ENCODE data around the gene UGT2B7.
"Not testable (repeated sequence)": the region's sequence is repeated elsewhere in the genome, so short reads cannot be mapped to it uniquely, and the experiment has no call there.

UGT2B7 gene

GRCh38 chr4:69096111-69096656 lies at the start of gene UGT2B7:
Gene UGT2B7 (plus strand): TSS chr4:69096474. CDS start chr4:69096521, 47 bp downstream.
- no peak for DNase-seq

- no peak for DNase-seq
Observed at GRCh38 chr4:69049860-69050259, 46.4 kb upstream of the UGT2B7 start.

- DNase-seq, result not testable (repeated sequence)
Observed at GRCh38 chr4:69050853-69051575, 45.3 kb upstream of the UGT2B7 start.

GRCh38 chr4:69051576-69051943 lies 44.7 kb upstream of the UGT2B7 start:
- no peak for DNase-seq

- DNase-seq, result not testable (repeated sequence)
Observed at GRCh38 chr4:69053309-69053885, 42.9 kb upstream of the UGT2B7 start.

DNA sequence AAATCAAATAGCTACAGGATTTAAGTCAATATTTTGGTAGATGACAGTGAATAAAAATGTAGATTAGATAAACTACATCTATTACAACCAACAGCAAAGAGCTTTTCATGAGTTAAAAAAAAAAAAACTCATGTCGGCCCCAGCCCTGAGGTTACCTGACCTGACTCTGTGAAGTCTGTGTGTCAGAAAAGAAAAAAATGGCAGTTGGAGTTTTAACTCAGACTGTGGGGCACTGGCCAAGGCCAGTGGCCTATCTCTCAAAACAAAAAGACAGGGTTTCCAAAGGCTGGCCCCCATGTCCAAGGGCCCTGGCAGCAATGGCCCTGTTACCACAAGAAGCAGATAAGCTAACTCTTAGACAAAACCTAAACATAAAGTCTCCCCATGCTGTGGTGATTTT lies 42.2 kb upstream of the UGT2B7 start:
- not testable (repeated sequence) for DNase-seq

- no peak for DNase-seq
Observed at GRCh38 chr4:69054578-69055200, 41.6 kb upstream of the UGT2B7 start.

DNA sequence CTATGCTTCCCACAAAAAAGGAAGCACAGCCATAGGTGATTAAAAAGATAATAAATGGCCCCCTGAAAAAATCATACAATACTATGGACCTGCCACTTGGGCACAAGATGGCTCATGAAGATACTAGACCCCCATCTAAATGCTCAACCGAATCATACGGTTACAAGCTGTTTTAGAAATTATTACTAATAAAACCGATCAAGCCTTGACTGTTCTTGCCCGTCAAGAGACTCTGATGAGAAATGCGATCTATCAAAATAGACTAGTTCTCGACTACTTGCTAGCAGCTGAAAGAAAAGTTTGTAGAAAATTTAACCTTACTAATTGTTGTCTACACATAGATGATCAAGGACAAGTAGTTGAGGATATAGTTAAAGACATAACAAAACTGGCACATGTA lies 40.1 kb upstream of the UGT2B7 start:
- no peak for DNase-seq

DNA sequence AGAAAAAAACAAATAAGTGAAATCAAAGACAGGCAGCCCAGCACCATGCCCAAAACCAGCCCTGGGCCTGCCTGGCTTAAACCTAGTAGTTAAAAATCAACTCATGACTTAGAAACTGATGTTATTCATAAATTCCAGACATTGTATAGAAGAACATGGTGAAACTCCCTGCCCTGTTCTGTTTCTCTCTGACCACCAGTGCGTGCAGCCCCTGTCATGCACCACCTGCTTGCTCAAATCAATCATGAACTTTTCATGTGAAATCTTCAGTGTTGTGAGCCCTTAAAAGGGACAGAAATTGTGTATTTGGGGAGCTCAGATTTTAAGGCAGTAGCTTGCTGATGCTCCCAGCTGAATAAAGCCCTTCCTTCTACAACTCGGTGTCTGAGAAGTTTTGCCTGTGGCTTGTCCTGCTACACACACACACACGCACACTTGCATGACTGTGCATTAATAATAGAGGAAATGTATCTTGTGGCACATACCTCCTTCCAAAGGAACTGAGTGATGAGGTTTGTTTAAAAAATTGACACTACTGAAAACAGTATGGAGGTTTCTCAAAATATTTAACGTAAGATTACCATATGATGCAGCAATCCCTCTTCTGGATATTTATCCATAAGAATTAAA lies 39.2 kb upstream of the UGT2B7 start:
- no peak for DNase-seq

- DNase-seq, result no peak
Observed at GRCh38 chr4:69057620-69058409, 38.5 kb upstream of the UGT2B7 start.

- no peak for DNase-seq
Observed at GRCh38 chr4:69058410-69059059, 37.7 kb upstream of the UGT2B7 start.

- no peak for DNase-seq
Observed at GRCh38 chr4:69060651-69061308, 35.5 kb upstream of the UGT2B7 start.

DNA sequence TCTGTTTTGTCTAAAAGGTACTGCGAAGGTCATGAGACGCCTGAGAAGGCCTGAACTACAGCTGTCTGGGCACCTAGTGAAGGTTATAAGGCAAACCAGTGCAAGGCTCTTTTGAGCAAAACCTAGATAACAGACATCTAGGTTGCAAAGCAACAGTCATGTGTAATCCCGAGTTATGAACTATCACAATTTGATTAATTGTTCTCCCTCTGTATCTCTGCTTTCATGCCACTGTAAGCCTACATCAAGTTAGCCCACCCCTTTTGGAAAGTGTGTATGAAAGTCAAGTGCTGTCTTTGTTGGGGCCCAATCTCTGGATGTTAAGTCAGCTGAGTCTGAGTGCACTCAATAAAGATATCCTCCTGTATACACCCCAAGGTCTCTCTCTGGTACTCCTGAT lies 31.9 kb upstream of the UGT2B7 start:
- no peak for DNase-seq

- no peak for DNase-seq
Observed at GRCh38 chr4:69066945-69067344, 29.3 kb upstream of the UGT2B7 start.

DNA sequence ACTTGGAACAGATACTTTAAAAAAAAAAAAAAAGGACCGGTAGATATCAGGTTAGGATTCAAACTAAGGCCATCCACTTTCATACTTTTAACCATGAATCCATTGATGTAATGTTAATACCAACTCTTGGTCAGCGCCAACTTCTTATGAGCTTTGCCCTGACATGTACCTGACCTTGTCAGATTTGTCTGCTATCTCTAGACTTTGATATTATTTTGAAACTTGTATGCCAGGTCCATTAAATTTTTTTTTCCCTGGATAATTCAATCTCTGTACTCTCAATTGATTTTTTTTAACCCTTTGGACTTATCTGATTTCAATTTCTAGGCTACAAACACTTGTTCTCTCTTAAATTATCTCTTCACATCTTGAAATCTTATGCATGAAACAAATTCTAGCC lies 27.2 kb upstream of the UGT2B7 start:
- DNase-seq, result no peak

DNA sequence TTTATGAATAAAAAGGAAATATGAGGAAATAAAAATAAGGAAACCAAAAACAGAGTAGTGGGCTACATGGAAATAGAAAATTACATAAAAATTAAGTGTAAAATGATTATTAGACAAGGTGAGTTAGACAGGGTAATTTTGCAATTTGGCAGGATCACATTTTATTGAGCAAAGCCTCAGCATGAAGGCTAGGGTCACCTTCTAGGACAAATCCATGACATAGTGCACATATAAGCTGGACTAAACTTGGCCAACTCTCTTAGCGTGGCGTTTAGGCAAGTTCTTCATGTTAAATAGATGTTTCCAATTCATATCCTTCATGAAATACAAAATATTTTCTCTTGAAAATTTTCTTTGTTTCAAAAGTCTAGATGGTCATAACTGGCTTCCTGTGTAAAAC lies 25.7 kb upstream of the UGT2B7 start:
- no peak for DNase-seq

- no peak for DNase-seq
Observed at GRCh38 chr4:69071286-69071685, 25.0 kb upstream of the UGT2B7 start.

- no peak for DNase-seq
Observed at GRCh38 chr4:69073375-69073774, 22.9 kb upstream of the UGT2B7 start.

GRCh38 chr4:69075061-69075792 lies 21.0 kb upstream of the UGT2B7 start:
- no peak for DNase-seq

DNA sequence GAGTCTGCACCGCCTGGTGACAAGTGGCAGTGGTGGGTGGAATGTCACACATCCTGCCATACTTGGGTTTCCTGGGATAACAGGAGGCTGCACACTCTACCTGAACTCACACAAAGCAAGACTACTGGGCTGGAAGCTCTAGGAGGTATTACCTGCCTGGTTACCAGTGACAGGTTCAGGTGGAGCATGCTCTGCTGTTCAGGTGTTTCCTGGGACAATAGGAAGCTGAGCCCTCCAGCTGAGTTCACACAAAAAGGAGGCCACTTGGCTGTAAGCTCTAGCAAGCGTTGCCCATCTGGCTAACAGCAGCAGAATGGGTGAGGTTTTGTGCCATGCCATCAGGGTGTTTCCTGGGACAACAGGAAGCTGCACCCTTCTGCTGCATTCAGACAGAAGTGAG lies 17.4 kb upstream of the UGT2B7 start:
- no peak for DNase-seq

GRCh38 chr4:69088473-69088872 lies 7.8 kb upstream of the UGT2B7 start:
- DNase-seq, result no peak

All from NCI-H2029 treated with DMSO at 0.1 percent for 48 hours (cell line).